Measurements from ENCODE around the gene KAT5.
"Not testable (repeated sequence)": the region's sequence is repeated elsewhere in the genome, so short reads cannot be mapped to it uniquely, and the experiment has no call there.

DNA sequence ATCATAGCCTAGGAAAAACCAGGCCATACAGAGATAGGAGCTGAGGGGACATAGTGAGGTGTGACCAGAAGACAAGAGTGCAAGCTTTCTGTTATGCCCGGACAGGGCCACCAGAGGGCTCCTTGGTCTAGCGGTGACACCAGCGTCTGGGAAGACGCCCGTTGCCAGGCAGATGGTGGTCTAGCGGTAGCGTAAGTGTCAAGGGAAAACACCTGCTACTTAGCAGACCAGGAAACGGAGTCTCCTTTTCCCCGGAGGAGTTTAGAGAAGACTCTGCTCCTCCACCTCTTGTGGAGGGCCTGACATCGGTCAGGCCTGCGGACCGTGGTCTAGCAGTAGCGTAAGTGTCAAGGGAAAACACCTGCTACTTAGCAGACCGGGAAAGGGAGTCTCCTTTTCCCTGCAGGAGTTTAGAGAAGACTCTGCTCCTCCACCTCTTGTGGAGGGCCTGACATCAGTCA is 5.7 kb upstream of the KAT5 start:
- TF ChIP-seq, protein P1, sequence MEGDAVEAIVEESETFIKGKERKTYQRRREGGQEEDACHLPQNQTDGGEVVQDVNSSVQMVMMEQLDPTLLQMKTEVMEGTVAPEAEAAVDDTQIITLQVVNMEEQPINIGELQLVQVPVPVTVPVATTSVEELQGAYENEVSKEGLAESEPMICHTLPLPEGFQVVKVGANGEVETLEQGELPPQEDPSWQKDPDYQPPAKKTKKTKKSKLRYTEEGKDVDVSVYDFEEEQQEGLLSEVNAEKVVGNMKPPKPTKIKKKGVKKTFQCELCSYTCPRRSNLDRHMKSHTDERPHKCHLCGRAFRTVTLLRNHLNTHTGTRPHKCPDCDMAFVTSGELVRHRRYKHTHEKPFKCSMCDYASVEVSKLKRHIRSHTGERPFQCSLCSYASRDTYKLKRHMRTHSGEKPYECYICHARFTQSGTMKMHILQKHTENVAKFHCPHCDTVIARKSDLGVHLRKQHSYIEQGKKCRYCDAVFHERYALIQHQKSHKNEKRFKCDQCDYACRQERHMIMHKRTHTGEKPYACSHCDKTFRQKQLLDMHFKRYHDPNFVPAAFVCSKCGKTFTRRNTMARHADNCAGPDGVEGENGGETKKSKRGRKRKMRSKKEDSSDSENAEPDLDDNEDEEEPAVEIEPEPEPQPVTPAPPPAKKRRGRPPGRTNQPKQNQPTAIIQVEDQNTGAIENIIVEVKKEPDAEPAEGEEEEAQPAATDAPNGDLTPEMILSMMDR (IDR thresholded peaks at IDR 0.05; ENCODE audit: low read depth, low read length) = peak; percentile 46
- TF ChIP-seq EZH2phosphoT487 (IDR thresholded peaks at IDR 0.05; ENCODE audit: low read depth) = not testable (repeated sequence)
